K562 (cell line): ENCODE data around the gene RCOR2. TPM values are rescaled to one million over a fixed set of nuclear protein-coding genes. Genes with fewer than 3 reads are reported as not detected.

Experiments used
- ARNT ChIP-seq, 2 experiments: fragments of 450-650 bp; IDR thresholded peaks; 2 replicates each; pipeline ENCODE4 v1.6.1; 2016; ENCODE audit warnings: mild to moderate bottlenecking in 1 of 2
- ATF7 ChIP-seq: fragments of 450-650 bp; IDR thresholded peaks from 2 replicates; pipeline ENCODE4 v1.7.1; 2014; ENCODE audit warnings: mild to moderate bottlenecking, moderate library complexity
- CREM ChIP-seq: IDR thresholded peaks from 2 replicates; pipeline ENCODE4 v1.6.1; 2014; ENCODE audit warnings: antibody characterized with exemption, low read depth
- CTBP1 ChIP-seq: fragments of 450-650 bp; IDR thresholded peaks from 2 replicates; pipeline ENCODE4 v1.6.1; 2016; ENCODE audit warnings: borderline replicate concordance
- CTCF ChIP-seq, 3 experiments: IDR thresholded peaks in 2 of 3; conservative IDR thresholded peaks in 1 of 3; 2 replicates each; pipeline ENCODE4 v1.5.1; 2011 to 2012; ENCODE audit warnings: low read length in 3 of 3, mild to moderate bottlenecking in 3 of 3, control low read depth in 2 of 3, improper control_type of control experiment in 1 of 3, inconsistent platforms in 1 of 3, low read depth in 1 of 3, mixed read lengths in 1 of 3, moderate library complexity in 1 of 3; ENCODE audit not compliant: insufficient read depth in 2 of 3
- DDX20 ChIP-seq: fragments of 450-650 bp; IDR thresholded peaks from 2 replicates; pipeline ENCODE4 v1.6.1; 2016; ENCODE audit warnings: missing genetic modification characterization, low read depth, mild to moderate bottlenecking, missing compliant biosample characterization, moderate library complexity
- E2F3 ChIP-seq: fragments of 250-450 bp; sonication (Bioruptor Pico); IDR thresholded peaks from 2 replicates; pipeline ENCODE4 v1.4.0; 2020; ENCODE audit warnings: mild to moderate bottlenecking
- EGR1 ChIP-seq: fragments of 450-650 bp; conservative IDR thresholded peaks from 2 replicates; pipeline ENCODE4 v1.6.1; 2017; ENCODE audit warnings: mild to moderate bottlenecking
- ELF1 ChIP-seq: fragments of 200-800 bp; sonication (Bioruptor generic); IDR thresholded peaks from 2 replicates; pipeline ENCODE4 v1.6.1; 2016; ENCODE audit warnings: missing genetic modification characterization, missing compliant biosample characterization
- GABPA ChIP-seq: fragments of 200-800 bp; sonication (Bioruptor generic); conservative IDR thresholded peaks from 2 replicates; pipeline ENCODE4 v1.6.1; 2016; ENCODE audit warnings: low read depth, missing genetic modification characterization, missing compliant biosample characterization
- HDAC8 ChIP-seq: fragments of 450-650 bp; IDR thresholded peaks from 2 replicates; pipeline ENCODE4 v1.6.1; 2016; ENCODE audit warnings: mild to moderate bottlenecking, missing genetic modification characterization, moderate library complexity, missing compliant biosample characterization
- HNRNPLL ChIP-seq: fragments of 200-400 bp; formaldehyde crosslinking; IDR thresholded peaks from 2 replicates; pipeline ENCODE4 v1.6.1; 2017; ENCODE audit warnings: low read length, low read depth, mild to moderate bottlenecking; ENCODE audit not compliant: poor library complexity, severe bottlenecking
- HSF4 ChIP-seq: fragments of 250-450 bp; sonication (Bioruptor Pico); IDR thresholded peaks from 2 replicates; pipeline ENCODE4 v2.1.2; 2022; ENCODE audit warnings: mild to moderate bottlenecking, moderate library complexity, borderline replicate concordance
- IRF2 ChIP-seq: sonication (generic); formaldehyde crosslinking; IDR thresholded peaks from 2 replicates; pipeline ENCODE4 v1.8.1; 2022; ENCODE audit warnings: mild to moderate bottlenecking, missing genetic modification reagents
- KDM4B ChIP-seq, 2 experiments: fragments of 450-650 bp in 1 of 2; sonication (generic) in 1 of 2; IDR thresholded peaks; 2 replicates each; pipeline ENCODE4 v1.6.1; 2016 to 2017; ENCODE audit warnings: borderline replicate concordance in 2 of 2, antibody characterized with exemption in 1 of 2, low read depth in 1 of 2, mild to moderate bottlenecking in 1 of 2
- MEF2A ChIP-seq: IDR thresholded peaks from 2 replicates; pipeline ENCODE4 v1.6.1; 2011; ENCODE audit warnings: low read depth, mild to moderate bottlenecking, low read length, moderate library complexity; ENCODE audit not compliant: control insufficient read depth
- NCOA6 ChIP-seq: fragments of 450-650 bp; IDR thresholded peaks from 2 replicates; pipeline ENCODE4 v1.6.1; 2017; ENCODE audit warnings: mild to moderate bottlenecking
- NFE2 ChIP-seq: IDR thresholded peaks from 2 replicates; pipeline ENCODE4 v1.6.1; 2014; ENCODE audit warnings: antibody characterized with exemption, low read depth
- RB1 ChIP-seq: fragments of 450-650 bp; IDR thresholded peaks from 2 replicates; pipeline ENCODE4 v1.6.1; 2017; ENCODE audit warnings: low read depth, mild to moderate bottlenecking
- RBM22 ChIP-seq: fragments of 200-400 bp; formaldehyde crosslinking; IDR thresholded peaks from 2 replicates; pipeline ENCODE4 v1.6.1; 2018; ENCODE audit warnings: low read length, low read depth; ENCODE audit not compliant: poor library complexity, severe bottlenecking
- VEZF1 ChIP-seq: fragments of 200-800 bp; sonication (Bioruptor generic); IDR thresholded peaks from 2 replicates; pipeline ENCODE4 v1.6.1; 2017; ENCODE audit warnings: missing genetic modification characterization, missing compliant biosample characterization
- XRCC3 ChIP-seq: fragments of 450-650 bp; IDR thresholded peaks from 2 replicates; pipeline ENCODE4 v1.6.1; 2017; ENCODE audit warnings: mild to moderate bottlenecking, moderate library complexity
- ZFX ChIP-seq: sonication (generic); formaldehyde crosslinking; IDR thresholded peaks from 2 replicates; pipeline ENCODE4 v1.8.0; 2022; ENCODE audit warnings: mild to moderate bottlenecking, missing genetic modification reagents, moderate library complexity
- ZNF146 ChIP-seq: IDR thresholded peaks from one replicate; pipeline ENCODE4 v1.6.1; 2018; ENCODE audit warnings: missing compliant biosample characterization; ENCODE audit not compliant: unreplicated experiment
- ZNF274 ChIP-seq: IDR thresholded peaks from 2 replicates; pipeline ENCODE4 v1.6.1; 2011; ENCODE audit warnings: low read depth, mild to moderate bottlenecking, low read length, moderate library complexity, borderline replicate concordance
- ZNF347 ChIP-seq: fragments of 450-650 bp; formaldehyde crosslinking; IDR thresholded peaks from 2 replicates; pipeline ENCODE4 v1.4.0; 2020; ENCODE audit warnings: low read depth, mild to moderate bottlenecking, moderate library complexity
- ZNF764 ChIP-seq: fragments of 250-450 bp; sonication (Bioruptor Pico); IDR thresholded peaks from 2 replicates; pipeline ENCODE4 v1.4.0; 2020; ENCODE audit warnings: low read depth, mild to moderate bottlenecking, moderate library complexity
- polyA plus RNA-seq, 8 experiments: library from polyadenylated mRNA; depleted of rRNA in 4 of 8; stranded (reverse) in 5 of 8; unstranded in 3 of 8; fragments of >200 nt; fragmentation: Nextera tagmentation in 2 of 8; fragmentation: Illumina TruSeq in 1 of 8; extraction: Ambion mirVana in 2 of 8; extraction: Trizol in 1 of 8; gene quantifications; 2 replicates each; pipeline versions ENCODE4 v1.2.1 to v1.2.3, GENCODE V29; 2011 to 2014; ENCODE audit warnings: inconsistent platforms in 1 of 8, missing spikeins in 1 of 8
- total RNA-seq, 7 experiments: library from RNA; depleted of rRNA in 6 of 7; stranded (reverse); fragments of >200 nt in 6 of 7; fragmentation: Illumina TruSeq in 2 of 7; extraction: Trizol in 2 of 7; gene quantifications; 2 replicates each; pipeline versions ENCODE4 v1.2.1 to v1.2.3, GENCODE V29; 2011 to 2021; ENCODE audit warnings: low replicate concordance in 1 of 7

The RCOR2 gene
- total and polyA plus RNA-seq, 9 of the 15 experiments (the other 6 are each of a cell fraction or from before 2014, with no cell fraction given), result 0.04 to 6.5 (median 2.5) TPM; not detected in 1

- TF ChIP-seq ELF1 (tag) (no peak; the same call in 1 of the 2 replicates), ATF7 (peak; percentile 81), IRF2 (CRISPR knock-in tag) (no peak), CTCF (IDR thresholded peaks at IDR 0.05 in 2 of 3, conservative IDR thresholded peaks at IDR 0.05 in 1 of 3; ENCODE audit: insufficient read depth in 2 of 3, low read depth in 1 of 3, low read length in 3 of 3) (peak in 1 of 3 experiments; percentile 22; a peak in 2 of 6 replicates), EGR1 (peak; percentile 84), KDM4B (IDR thresholded peaks at IDR 0.05; ENCODE audit: borderline replicate concordance in 2 of 2, low read depth in 1 of 2) (peak in 1 of 2 experiments; percentile 58; a peak in 1 of 4 replicates), RB1 (peak; percentile 90; the same call in 1 of the 2 replicates), HDAC8 (no peak), CREM (peak; percentile 99), ZNF146 (no peak), DDX20 (tag) (no peak), ZFX (CRISPR knock-in tag) (peak; percentile 89), CTBP1 (peak; percentile 88), NFE2 (no peak), HNRNPLL (peak; percentile 49), RBM22 (peak; percentile 80), NCOA6 (no peak), MEF2A (no peak), XRCC3 (no peak), VEZF1 (CRISPR knock-in tag) (peak; percentile 100), HSF4 (0 out of 2 replicates have a peak, but pooled peaks have one; percentile 21), ZNF274 (no peak), ZNF764 (CRISPR knock-in tag) (no peak), GABPA (0 out of 2 replicates have a peak, but pooled peaks have one; percentile 27), ZNF347 (no peak), E2F3 (CRISPR knock-in tag) (peak; percentile 51; the same call in 1 of the 2 replicates), ARNT (IDR thresholded peaks at IDR 0.05) (no peak)
These were observed 21.8 kb upstream of the RCOR2 start, which contains the start of gene NAA40 (continued) for GRCh38 chr11:63938479-63939396.
